ENCODE measurements around the gene POP4.

DNA sequence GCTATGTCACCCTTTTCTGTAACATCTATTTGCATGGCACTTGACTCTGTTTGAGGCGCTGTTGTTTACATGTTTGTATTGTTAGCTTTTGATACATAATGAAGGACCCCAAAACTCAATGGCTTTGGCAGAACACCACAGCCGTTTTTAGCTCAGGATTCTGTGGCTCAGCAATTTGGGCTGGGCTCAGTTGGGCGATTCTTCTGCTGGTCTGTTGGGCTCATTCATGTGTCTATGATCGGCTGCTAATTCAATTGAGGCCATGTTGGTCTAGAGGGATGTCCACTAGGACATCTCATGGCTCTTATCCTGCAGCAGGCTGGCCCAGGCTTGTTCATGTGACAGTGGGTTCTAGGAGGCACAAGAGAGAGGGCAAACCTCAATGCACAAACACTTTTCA, 46.3 kb upstream of the POP4 start:
- TF ChIP-seq POLR2A (IDR thresholded peaks at IDR 0.05), result no peak
- TF ChIP-seq, protein P1, sequence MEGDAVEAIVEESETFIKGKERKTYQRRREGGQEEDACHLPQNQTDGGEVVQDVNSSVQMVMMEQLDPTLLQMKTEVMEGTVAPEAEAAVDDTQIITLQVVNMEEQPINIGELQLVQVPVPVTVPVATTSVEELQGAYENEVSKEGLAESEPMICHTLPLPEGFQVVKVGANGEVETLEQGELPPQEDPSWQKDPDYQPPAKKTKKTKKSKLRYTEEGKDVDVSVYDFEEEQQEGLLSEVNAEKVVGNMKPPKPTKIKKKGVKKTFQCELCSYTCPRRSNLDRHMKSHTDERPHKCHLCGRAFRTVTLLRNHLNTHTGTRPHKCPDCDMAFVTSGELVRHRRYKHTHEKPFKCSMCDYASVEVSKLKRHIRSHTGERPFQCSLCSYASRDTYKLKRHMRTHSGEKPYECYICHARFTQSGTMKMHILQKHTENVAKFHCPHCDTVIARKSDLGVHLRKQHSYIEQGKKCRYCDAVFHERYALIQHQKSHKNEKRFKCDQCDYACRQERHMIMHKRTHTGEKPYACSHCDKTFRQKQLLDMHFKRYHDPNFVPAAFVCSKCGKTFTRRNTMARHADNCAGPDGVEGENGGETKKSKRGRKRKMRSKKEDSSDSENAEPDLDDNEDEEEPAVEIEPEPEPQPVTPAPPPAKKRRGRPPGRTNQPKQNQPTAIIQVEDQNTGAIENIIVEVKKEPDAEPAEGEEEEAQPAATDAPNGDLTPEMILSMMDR (IDR thresholded peaks at IDR 0.05 in 4 of 5, conservative IDR thresholded peaks at IDR 0.05 in 1 of 5), result no peak
